ENCODE results near the gene ZNRF2. TPM values are rescaled to one million over a fixed set of nuclear protein-coding genes. Genes with fewer than 3 reads are reported as not detected.
A peak's percentile ranks its signal among the peaks of the same experiment; 100 is the strongest.

ZNRF2 gene
- 10 to 100 TPM; 15.3 to 21.1 TPM for total RNA-seq
- polyA plus RNA-seq = 1 to 10 TPM; 4.8 to 7.0 TPM
- long read RNA-seq, donor 1 = 0 reads
- long read RNA-seq, donor 2, transcript ZNRF2-201 (5 exons, 3,460 nt) = major isoform, 15 of 22 reads
- long read RNA-seq, donor 2, partial matches to known transcripts = 2 of 22 reads
- long read RNA-seq, donor 2, other reads (novel, unspliced or antisense) = 5 of 22 reads

DNA sequence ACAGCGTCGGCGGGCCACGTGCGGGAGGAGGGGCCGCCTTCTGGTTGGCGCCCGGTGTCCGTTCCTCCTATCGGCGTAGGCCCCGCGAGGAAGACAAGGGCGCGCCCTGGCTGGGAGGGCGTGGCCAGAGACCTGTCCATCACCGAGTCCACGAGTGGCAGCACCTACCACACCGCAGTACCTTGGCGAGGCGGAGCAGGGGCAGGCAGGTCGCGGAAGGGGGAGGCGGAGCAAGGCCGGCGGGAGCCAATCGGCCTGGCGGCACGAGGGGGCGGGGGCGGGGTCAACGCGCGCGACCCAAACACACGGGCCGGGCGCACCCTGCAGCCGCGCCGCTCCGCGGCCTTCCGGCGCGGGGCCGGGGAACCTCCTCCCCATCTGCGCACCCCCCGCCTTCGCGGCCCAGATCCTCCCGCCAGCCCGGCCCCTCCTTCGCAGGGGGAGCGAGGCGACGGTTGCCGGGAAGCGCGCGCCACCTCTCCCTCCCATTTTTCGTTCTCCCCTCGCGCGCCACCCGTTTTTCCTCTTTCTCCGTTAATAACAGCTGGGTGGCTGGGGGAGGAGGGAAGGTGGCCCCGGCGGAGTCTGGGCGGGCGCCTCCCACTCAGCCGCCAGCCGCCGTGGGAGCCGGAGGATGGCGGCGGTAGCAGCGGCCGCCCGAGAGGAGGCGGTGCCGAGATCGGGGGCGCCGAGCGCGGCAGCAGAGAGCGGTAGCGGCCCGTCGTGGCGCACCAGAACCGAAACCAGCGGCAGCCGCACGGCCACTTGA is at the start of gene ZNRF2:
TSS of gene ZNRF2 (plus strand) at position 300 of the 769 bp plus-strand sequence. CDS start 761 bp downstream, outside the sequence.
- Histone ChIP-seq H3K4me1 (ENCODE audit: control insufficient read depth in 1 of 2, insufficient read depth in 2 of 2, low read length in 2 of 2) (no peaks in the 10 kb centered on the region), H3K4me3 (ENCODE audit: low read length in 2 of 2) (peak within 1 kb of the TSS; percentile 66 to 86), H3K27me3 (ENCODE audit: control insufficient read depth in 1 of 2, insufficient read depth in 2 of 2, low read length in 1 of 2) (no peaks in the 10 kb centered on the region), H3K27ac (ENCODE audit: low read depth in 1 of 2, low read length in 2 of 2) (peak within 1 kb of the TSS; percentile 72 to 86), H3K9me3 (ENCODE audit: control insufficient read depth, low read length) (no peaks in the 10 kb centered on the region), H3K36me3 (ENCODE audit: control insufficient read depth in 1 of 2, insufficient read depth in 2 of 2, low read length in 1 of 2) (no peaks in the 10 kb centered on the region)
- DNase-seq (peak; percentile 99), ATAC-seq (ENCODE audit: low FRiP score) (peak; percentile 97)
- 0% methylated on average over 78 to 96 of the region's 96 CpGs for WGBS, 2 donors
- intact Hi-C loops (cut with DNase I) = loop anchor here (5.0 kb wide), 3 partner anchors 63 to 112 kb away; no protein-coding TSS in a partner anchor

DNA sequence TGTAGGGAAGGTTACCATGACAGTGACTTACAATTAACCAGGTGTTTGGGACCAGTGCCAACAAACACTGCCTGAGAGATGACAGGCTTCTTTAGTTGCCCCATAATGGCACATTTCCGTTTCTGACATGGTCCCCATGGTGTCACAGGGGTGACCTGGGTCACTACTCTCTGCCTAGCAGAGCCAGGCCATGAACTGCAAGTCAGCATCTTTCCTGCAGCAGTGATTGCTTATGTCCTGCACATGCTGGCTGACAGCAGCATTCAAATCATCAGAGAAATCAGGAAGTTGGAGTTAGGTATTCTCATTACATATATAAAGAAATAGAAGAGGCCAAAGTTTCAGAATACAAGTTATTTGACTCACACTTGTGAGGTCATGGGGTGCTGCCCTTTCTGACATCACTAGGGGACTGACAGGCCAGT is 47.1 kb upstream of the ZNRF2 start:
- no peak for ATAC-seq (ENCODE audit: low FRiP score)
- Histone ChIP-seq H3K4me1 (ENCODE audit: control insufficient read depth in 1 of 2, insufficient read depth in 2 of 2, low read length in 2 of 2) (peaks cover 0 to 4% of the 10 kb centered on the region in 2 donors), H3K27ac (ENCODE audit: low read depth in 1 of 2, low read length in 2 of 2) (no peak overlapping the region), H3K9me3 (ENCODE audit: control insufficient read depth, low read length) (no peaks in the 10 kb centered on the region), H3K36me3 (ENCODE audit: control insufficient read depth in 1 of 2, insufficient read depth in 2 of 2, low read length in 1 of 2) (no peaks in the 10 kb centered on the region), H3K4me3 (ENCODE audit: low read length in 2 of 2) (no peak overlapping the region), H3K27me3 (ENCODE audit: control insufficient read depth in 1 of 2, insufficient read depth in 2 of 2, low read length in 1 of 2) (no peaks in the 10 kb centered on the region)
- peak in 1 of 2 donors; percentile 56 for DNase-seq
- intact Hi-C loops (cut with DNase I) = no loop called here
- WGBS, 2 donors = 81 to 86% methylated on average over 1 of the region's 1 CpG

DNA sequence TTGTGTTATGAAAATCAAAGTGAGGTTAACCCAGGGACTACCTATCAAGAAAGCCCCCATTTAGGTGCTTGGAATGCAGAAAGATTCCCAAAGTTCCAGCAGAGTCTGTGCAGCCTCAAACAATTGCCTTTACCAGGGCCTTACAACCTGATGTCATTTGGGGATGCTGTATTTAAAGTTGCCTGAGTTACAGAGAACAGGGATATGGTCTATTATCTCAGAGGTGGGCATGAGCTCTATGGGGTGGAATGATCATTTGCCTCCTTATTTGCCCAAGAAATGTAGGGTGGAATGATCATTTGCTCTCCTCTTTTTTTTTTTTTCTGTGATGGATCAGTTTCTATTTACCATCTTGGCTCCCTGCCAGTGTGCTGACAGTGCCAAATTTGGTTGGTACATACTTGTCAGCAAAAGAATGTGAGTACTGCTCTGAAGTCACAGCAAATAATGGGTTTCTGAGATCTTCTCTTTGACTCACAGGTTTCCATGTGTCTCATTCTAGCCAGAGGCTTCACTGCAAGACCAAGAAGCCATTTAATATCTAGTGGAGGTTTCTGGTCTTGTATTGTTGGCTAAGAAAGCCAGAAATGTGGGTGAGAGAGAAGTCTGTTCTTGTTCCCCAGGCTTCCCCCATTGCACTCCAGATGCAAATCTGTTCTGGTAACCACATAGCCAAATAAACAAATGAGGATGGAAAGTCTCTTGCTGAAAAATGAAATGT is 45.5 kb upstream of the ZNRF2 start:
- H3K36me3 ChIP-seq (ENCODE audit: control insufficient read depth in 1 of 2, insufficient read depth in 2 of 2, low read length in 1 of 2) = no peaks in the 10 kb centered on the region
- peaks cover 0 to 4% of the 10 kb centered on the region in 2 donors for H3K4me1 ChIP-seq (ENCODE audit: control insufficient read depth in 1 of 2, insufficient read depth in 2 of 2, low read length in 2 of 2)
- no peaks in the 10 kb centered on the region for H3K9me3 ChIP-seq (ENCODE audit: control insufficient read depth, low read length)
- H3K27me3 ChIP-seq (ENCODE audit: control insufficient read depth in 1 of 2, insufficient read depth in 2 of 2, low read length in 1 of 2) = no peaks in the 10 kb centered on the region
- peak in 1 of 2 donors; percentile 78 for DNase-seq
- intact Hi-C loops (cut with DNase I) = no loop called here
- H3K4me3 ChIP-seq (ENCODE audit: low read length in 2 of 2) = no peak overlapping the region
- H3K27ac ChIP-seq (ENCODE audit: low read depth in 1 of 2, low read length in 2 of 2) = no peak overlapping the region
- ATAC-seq (ENCODE audit: low FRiP score) = no peak

DNA sequence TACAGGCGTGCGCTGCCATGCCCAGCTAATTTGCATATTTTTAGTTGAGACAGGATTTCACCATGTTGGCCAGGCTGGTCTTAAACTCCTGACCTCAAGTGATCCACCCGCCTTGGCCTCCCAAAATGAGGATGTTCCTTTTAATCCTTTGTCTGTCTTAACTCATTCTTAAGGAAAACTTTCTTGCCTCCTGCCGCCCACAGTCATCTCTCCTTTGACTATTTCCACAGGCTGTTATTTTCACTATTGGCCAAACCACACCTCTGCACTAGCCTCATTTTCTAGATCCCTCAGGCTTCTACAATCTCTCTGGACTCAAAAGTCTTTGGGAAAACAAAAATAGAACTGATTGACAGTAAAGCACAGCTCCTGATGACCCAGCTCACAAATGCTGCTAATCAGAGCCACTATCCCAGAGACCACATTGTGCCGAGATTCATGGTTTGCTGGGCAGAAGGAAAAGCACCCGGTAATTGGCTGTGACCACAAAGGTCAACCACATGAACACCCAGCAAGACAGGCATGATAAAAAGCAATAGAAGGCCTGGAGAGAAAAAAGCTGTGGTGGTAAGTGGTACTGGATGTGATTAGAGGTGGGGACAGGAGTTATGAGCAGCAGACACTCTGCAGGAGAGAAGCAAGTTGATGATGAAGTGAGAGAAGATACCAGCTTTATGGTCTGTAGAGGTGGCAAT is 44.1 kb upstream of the ZNRF2 start:
- no peak for ATAC-seq (ENCODE audit: low FRiP score)
- no peak for DNase-seq
- WGBS, 2 donors = 92 to 94% methylated on average over 6 of the region's 6 CpGs
- H3K9me3 ChIP-seq (ENCODE audit: control insufficient read depth, low read length) = no peaks in the 10 kb centered on the region
- H3K27ac ChIP-seq (ENCODE audit: low read depth in 1 of 2, low read length in 2 of 2) = no peak overlapping the region
- intact Hi-C loops (cut with DNase I) = loop anchor here in 1 of 2 donors (10.0 kb wide), 1 partner anchor 45 kb away; no protein-coding TSS in a partner anchor
- no peak overlapping the region for H3K4me3 ChIP-seq (ENCODE audit: low read length in 2 of 2)
- peaks cover 0 to 4% of the 10 kb centered on the region in 2 donors for H3K4me1 ChIP-seq (ENCODE audit: control insufficient read depth in 1 of 2, insufficient read depth in 2 of 2, low read length in 2 of 2)
- H3K27me3 ChIP-seq (ENCODE audit: control insufficient read depth in 1 of 2, insufficient read depth in 2 of 2, low read length in 1 of 2) = no peaks in the 10 kb centered on the region
- no peaks in the 10 kb centered on the region for H3K36me3 ChIP-seq (ENCODE audit: control insufficient read depth in 1 of 2, insufficient read depth in 2 of 2, low read length in 1 of 2)

DNA sequence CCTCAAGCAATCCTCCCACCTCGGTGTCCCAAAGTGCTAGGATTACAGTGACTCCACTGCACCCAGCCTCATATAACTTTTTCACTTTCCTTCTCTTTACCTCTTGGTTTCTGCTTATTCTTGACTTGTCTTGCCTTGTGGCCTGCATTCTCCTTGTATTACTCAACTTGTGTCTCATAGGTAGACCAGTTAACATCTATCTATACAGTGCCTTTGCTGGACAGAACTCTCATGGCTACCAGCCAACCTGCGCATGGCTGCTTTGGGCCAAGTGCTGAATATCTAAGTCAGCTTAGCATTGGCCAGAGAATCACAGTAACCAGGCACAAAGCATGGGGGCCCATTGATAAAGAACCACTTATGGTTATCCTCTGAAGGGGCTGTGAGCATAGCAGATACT is 42.6 kb upstream of the ZNRF2 start:
- no peak overlapping the region for H3K4me3 ChIP-seq (ENCODE audit: low read length in 2 of 2)
- 87 to 96% methylated on average over 2 of the region's 2 CpGs for WGBS, 2 donors
- ATAC-seq (ENCODE audit: low FRiP score) (no peak), DNase-seq (no peak)
- H3K27ac ChIP-seq (ENCODE audit: low read depth in 1 of 2, low read length in 2 of 2) = no peak overlapping the region
- no peaks in the 10 kb centered on the region for H3K36me3 ChIP-seq (ENCODE audit: control insufficient read depth in 1 of 2, insufficient read depth in 2 of 2, low read length in 1 of 2)
- intact Hi-C loops (cut with DNase I) = loop anchor here in 1 of 2 donors (10.0 kb wide), 1 partner anchor 47 kb away; no protein-coding TSS in a partner anchor
- peaks cover 0 to 4% of the 10 kb centered on the region in 2 donors for H3K4me1 ChIP-seq (ENCODE audit: control insufficient read depth in 1 of 2, insufficient read depth in 2 of 2, low read length in 2 of 2)
- no peaks in the 10 kb centered on the region for H3K27me3 ChIP-seq (ENCODE audit: control insufficient read depth in 1 of 2, insufficient read depth in 2 of 2, low read length in 1 of 2)
- no peaks in the 10 kb centered on the region for H3K9me3 ChIP-seq (ENCODE audit: control insufficient read depth, low read length)

DNA sequence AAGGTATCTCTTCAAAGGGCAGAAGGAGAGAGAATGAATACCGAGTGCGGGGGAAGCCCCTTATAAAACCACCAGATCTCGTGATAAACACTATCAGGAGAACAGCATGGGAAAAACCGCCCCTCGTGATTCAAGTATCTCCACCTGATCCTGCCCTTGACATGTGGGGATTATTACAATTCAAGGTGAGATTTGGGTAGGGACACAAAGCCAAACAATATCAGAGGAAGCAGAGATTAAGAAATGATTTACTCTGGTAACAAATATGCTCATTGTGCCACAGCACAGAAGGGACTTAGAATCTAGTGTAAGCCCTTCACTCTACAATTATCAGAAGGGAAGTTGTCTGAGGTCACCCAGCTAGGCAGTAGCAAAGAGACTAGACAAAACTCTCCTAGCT is 40.1 kb upstream of the ZNRF2 start:
- H3K9me3 ChIP-seq (ENCODE audit: control insufficient read depth, low read length) = no peaks in the 10 kb centered on the region
- H3K27me3 ChIP-seq (ENCODE audit: control insufficient read depth in 1 of 2, insufficient read depth in 2 of 2, low read length in 1 of 2) = no peaks in the 10 kb centered on the region
- DNase-seq = no peak
- peaks cover 0 to under 1% of the 10 kb centered on the region in 2 donors for H3K4me1 ChIP-seq (ENCODE audit: control insufficient read depth in 1 of 2, insufficient read depth in 2 of 2, low read length in 2 of 2)
- H3K4me3 ChIP-seq (ENCODE audit: low read length in 2 of 2) = no peak overlapping the region
- H3K36me3 ChIP-seq (ENCODE audit: control insufficient read depth in 1 of 2, insufficient read depth in 2 of 2, low read length in 1 of 2) = no peaks in the 10 kb centered on the region
- intact Hi-C loops (cut with DNase I) = loop anchor here in 1 of 2 donors (10.0 kb wide), 1 partner anchor 50 kb away; no protein-coding TSS in a partner anchor
- H3K27ac ChIP-seq (ENCODE audit: low read depth in 1 of 2, low read length in 2 of 2) = no peak overlapping the region
- 97% methylated on average over 5 of the region's 5 CpGs for WGBS, 2 donors
- no peak for ATAC-seq (ENCODE audit: low FRiP score)

DNA sequence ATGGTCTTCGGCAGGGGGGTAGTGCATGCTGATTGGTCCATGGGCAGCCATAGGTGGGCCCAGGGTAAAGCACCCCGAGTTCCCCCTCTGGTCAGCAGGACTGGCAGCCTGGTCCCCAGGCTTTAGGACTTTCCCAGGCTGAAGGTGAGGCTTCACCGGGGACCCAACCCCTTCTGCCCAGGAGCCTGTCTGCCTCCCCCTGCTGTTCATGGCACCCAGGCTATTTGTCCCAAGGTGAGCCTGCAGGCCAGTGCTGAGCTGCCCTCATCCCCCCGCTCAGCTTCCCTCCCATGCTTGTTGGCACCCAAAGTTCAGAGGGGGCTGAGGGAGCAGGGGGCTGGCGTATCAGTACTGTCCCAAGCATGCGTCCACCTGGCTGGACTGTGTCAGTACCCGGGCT is 38.5 kb upstream of the ZNRF2 start:
- Histone ChIP-seq H3K4me3 (ENCODE audit: low read length in 2 of 2) (no peak overlapping the region), H3K4me1 (ENCODE audit: control insufficient read depth in 1 of 2, insufficient read depth in 2 of 2, low read length in 2 of 2) (no peaks in the 10 kb centered on the region), H3K27me3 (ENCODE audit: control insufficient read depth in 1 of 2, insufficient read depth in 2 of 2, low read length in 1 of 2) (no peaks in the 10 kb centered on the region), H3K36me3 (ENCODE audit: control insufficient read depth in 1 of 2, insufficient read depth in 2 of 2, low read length in 1 of 2) (no peaks in the 10 kb centered on the region), H3K9me3 (ENCODE audit: control insufficient read depth, low read length) (no peaks in the 10 kb centered on the region), H3K27ac (ENCODE audit: low read depth in 1 of 2, low read length in 2 of 2) (no peak overlapping the region)
- 94% methylated on average over 7 of the region's 7 CpGs for WGBS, 2 donors
- no peak for DNase-seq
- intact Hi-C loops (cut with DNase I) = loop anchor here in 1 of 2 donors (10.0 kb wide), 1 partner anchor 51 kb away; no protein-coding TSS in a partner anchor
- ATAC-seq (ENCODE audit: low FRiP score) = peak; percentile 10

DNA sequence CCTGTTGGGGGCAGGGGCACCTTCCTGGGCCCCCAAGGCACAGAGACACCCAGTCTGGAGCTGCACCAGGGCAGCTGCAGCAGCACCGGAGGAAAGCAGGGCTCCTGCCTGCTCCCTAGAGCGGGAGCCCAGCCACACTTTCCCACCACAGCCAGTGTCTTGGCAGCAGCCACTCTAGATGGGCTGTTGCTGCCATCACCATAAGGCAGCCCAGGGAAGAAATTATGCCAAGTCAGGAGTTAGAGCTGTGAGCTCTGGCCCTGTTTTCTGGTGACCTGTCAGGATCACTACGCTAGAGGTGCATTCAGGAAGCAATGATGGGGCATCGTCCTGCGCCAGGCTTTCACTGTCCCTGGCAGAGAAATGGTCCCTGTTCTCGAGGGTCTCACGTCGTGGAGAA is 38.0 kb upstream of the ZNRF2 start:
- intact Hi-C loops (cut with DNase I) = loop anchor here in 1 of 2 donors (10.0 kb wide), 1 partner anchor 52 kb away; no protein-coding TSS in a partner anchor
- WGBS, 2 donors = 89 to 90% methylated on average over 8 of the region's 8 CpGs
- no peak for ATAC-seq (ENCODE audit: low FRiP score)

More for the DNA sequence above, 38.0 kb upstream of the ZNRF2 start:
- Histone ChIP-seq H3K4me1 (ENCODE audit: control insufficient read depth in 1 of 2, insufficient read depth in 2 of 2, low read length in 2 of 2) (no peaks in the 10 kb centered on the region), H3K27ac (ENCODE audit: low read depth in 1 of 2, low read length in 2 of 2) (no peak overlapping the region), H3K36me3 (ENCODE audit: control insufficient read depth in 1 of 2, insufficient read depth in 2 of 2, low read length in 1 of 2) (no peaks in the 10 kb centered on the region), H3K9me3 (ENCODE audit: control insufficient read depth, low read length) (no peaks in the 10 kb centered on the region), H3K27me3 (ENCODE audit: control insufficient read depth in 1 of 2, insufficient read depth in 2 of 2, low read length in 1 of 2) (no peaks in the 10 kb centered on the region), H3K4me3 (ENCODE audit: low read length in 2 of 2) (no peak overlapping the region)
- no peak for DNase-seq
